GM12801 (cell line): ENCODE data around the gene PID1.

Experiments used
- CTCF ChIP-seq: IDR thresholded peaks from one replicate; pipeline ENCODE4 v1.5.1; 2011; ENCODE audit warnings: control low read depth; ENCODE audit not compliant: insufficient read length; ENCODE audit errors: extremely low read depth

PID1 gene

GRCh38 chr2:229124136-229124535, 147.0 kb downstream of the PID1 start:
- no peak for TF ChIP-seq CTCF

- no peak for TF ChIP-seq CTCF
Observed at GRCh38 chr2:229118927-229119326, 152.2 kb downstream of the PID1 start.

- TF ChIP-seq CTCF, result no peak
Observed at GRCh38 chr2:229118336-229118735, 152.8 kb downstream of the PID1 start.

GRCh38 chr2:229111744-229112143, 159.3 kb downstream of the PID1 start:
- TF ChIP-seq CTCF, result no peak

GRCh38 chr2:229109195-229109594, 161.9 kb downstream of the PID1 start:
- no peak for TF ChIP-seq CTCF

GRCh38 chr2:229107601-229108000, 163.5 kb downstream of the PID1 start:
- no peak for TF ChIP-seq CTCF

GRCh38 chr2:229104974-229105387, 166.1 kb downstream of the PID1 start:
- no peak for TF ChIP-seq CTCF

GRCh38 chr2:229104025-229104424, 167.1 kb downstream of the PID1 start:
- no peak for TF ChIP-seq CTCF
